Hippocampal formation (tissue), 2 donors: Measurements from ENCODE around the gene SV2B.

Source experiments
- DNase-seq, 2 donors: peaks; one replicate each; lab custom pipeline; 2025; lab: John Stamatoyannopoulos, UW

The SV2B gene

DNA sequence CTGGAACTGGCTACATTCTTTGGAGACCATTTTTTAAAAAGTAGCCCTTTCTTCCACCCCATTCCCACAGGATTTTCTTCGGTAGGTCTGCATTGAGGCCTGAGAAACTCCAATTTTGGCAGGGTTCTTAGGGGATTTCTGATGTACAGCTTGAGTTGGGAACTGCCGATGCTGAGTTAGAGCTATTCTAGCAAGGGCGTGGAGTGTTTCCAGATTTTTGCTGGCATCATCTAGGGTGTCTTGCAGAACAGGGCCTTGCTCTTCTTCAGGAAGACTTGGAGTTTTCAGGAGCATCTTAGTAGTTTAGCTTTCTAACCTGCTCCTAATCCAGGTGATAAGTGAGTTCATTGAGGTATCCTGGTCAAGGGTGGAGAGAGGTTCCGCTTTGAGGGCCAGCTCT lies 41.0 kb downstream of the SV2B start:
- DNase-seq: no peak

DNA sequence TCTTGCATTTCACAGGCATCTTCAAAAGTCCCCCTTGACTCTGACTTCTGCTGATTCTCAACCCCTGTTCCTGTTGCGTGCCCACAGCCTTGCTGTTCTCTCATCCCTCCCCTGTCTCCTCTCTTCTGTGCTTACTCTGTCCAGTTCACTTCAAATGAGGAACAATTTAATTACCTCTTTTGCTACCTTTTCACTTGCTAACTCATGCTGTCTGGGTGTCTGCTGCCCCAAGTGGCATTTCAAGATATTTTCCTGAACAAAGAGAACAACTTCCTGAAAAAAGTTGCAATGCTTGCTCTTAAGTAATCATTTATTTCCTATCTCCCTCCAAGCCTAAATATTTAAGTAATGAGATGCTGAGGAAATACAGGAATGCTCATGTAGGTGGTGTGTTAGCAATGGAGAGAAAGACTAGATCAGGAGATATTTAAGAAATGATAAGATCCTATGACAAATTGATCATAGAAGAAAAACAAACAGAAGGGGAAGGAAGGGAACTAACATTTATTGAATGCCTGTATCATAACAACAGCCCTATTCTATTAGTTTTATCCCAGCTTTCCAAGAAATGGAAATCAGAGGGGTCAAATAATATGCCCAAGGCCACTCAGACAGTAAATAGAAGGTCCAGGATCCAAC lies 42.2 kb downstream of the SV2B start:
- no peak for DNase-seq

DNA sequence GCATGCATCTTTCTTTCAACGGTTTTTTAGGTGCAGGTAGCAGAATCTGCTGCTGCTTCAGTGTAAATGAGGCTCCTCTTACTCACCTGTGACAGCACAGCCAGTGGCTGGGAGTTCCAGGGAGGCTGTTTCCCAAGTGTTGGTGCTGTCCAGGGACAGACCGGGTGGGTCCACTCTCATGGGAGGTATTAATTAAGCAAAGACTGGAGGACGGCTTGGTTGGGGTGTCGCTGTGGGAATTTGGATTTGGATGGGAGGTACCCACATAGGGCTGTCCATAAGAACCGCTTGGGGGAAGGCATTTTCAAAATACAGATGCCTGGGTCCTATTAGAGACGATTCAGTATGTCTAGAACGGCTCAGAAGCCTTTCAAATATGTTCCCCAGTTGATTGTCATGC lies 42.9 kb downstream of the SV2B start:
- DNase-seq: no peak

DNA sequence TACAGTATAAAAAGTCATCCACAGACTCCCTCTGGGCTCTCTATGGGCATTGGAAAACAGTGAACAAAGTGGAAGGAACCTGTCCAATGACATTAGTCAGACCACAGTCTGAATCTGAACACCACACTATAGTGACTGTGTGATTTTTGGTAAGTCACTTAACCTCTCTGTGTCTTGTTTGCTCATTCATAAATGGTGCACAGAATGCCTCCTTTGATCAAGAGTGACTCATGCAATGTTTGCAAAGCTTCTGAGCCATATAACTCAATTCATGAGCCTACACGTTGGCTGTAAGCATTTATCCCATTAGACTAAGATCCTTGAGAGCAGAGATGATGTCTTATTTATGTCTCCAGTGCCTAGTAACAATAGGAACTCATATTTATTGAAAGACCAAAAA lies 46.7 kb downstream of the SV2B start:
- no peak for DNase-seq

DNA sequence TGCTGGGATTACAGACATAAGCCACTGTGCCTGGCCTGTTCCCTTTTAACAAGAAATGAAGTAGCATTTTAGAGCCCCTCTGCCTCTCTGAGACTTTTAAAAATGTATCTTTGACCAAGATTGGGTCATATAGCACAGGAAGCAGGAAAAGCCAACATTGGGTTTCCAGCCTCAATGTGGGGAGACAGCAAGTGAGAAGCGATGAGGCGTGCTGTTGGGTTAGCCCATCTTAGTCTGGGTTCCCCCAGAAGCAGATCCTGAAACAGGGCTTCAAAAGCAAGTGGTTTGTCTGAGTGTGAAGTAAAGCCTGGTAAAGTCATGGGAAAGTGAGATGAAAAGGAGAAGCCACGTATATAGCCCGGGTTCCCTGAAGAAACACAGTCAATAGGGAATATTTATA lies 48.2 kb downstream of the SV2B start:
- no peak for DNase-seq

DNA sequence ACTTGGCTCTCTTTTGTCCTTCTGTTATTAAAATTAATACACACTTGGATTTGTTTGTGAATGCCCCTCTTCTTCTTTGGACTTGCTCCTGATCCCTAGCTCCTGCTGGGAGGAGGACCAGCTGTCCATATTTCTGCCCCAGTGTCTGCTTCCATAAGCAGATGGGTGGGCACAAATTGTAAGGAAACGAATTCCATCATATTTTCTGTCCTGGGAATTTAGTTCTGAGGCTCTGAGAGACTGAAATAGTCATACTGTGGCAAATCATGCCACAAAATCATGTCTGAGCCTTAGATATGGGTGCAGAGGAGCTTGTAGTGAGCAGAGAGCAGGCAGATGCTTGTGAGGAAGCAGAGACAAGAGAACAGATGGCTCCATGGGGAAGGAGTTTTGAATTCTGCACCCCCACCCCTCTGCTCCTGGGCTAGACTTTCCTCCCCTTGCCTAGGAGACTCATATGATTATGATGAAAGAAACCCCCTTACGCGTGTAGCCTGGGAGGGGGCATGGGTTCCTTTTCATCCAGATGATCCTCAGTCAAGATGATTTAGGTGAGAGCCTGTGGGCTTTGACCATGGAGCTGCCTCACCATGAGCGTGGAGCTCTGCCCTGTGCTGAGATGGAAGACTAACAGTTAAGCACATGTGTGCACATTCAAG lies 50.6 kb downstream of the SV2B start:
- no peak for DNase-seq

DNA sequence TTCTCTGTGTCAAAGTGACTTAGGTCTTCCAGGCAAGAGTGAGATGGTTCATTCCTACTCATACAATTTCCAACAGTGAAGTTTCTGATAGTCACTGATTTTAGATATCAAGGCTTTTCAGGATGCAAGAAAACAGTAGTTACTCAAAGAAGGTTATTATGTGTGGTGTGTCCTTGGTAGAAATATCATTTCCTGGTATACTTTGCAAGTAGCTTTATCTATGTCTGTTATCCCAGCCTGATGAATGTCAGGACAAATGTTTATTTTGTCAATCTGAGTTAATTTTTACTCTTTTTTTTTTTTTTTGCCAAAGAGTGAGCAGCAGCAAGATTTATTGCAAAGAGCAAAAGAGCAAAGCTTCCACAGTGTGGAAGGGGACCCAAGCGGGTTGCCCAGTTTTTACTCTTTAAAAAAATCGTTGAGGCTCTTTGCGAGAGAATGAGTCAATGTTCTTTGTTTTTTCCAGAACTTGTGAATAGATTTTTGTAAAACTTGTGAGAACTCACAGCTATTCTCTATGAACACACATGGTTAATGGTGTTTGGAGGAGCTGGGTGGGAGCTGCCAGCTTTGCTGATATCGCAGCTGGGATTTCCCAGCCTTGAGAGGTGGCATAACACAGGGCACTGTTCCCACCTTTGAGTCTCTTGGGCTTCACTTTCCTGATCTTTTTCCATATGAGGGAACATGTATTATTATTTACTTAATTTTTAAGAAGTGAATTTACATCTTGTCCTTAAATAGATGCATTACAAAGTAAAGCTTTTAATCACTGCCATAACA lies 51.9 kb downstream of the SV2B start:
- no peak for DNase-seq

DNA sequence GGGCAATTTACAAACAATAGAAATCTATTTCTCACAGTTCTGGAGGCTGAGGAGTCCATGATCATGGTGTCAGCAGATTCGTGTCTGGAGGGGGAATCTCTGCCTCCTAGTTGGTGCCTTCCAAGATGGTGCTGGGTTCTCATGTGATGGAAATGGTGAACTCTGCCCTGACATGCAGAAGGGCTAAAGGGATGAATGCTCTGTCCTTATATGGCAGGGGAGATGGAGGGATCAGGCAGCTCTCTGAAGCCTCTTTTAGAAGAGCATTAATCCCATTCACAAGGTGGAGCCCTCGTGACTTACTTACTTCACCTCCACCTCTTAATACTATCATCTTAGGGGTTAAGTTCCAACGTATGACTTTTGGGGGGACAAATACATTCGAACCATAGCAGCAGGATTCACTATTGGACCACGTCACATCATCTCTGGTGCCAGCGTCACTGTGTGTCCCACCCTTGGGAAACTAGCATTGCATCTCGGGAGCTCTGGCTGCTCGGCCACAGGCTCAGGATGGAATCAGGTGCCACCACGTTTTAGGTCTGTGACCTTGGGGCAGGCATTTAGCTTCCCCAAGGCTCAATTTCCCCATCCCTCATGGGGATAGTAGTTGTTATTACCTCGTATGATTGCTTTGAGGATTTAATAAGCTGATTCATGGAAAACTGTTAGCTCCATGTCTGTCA lies 53.0 kb downstream of the SV2B start:
- DNase-seq: no peak

DNA sequence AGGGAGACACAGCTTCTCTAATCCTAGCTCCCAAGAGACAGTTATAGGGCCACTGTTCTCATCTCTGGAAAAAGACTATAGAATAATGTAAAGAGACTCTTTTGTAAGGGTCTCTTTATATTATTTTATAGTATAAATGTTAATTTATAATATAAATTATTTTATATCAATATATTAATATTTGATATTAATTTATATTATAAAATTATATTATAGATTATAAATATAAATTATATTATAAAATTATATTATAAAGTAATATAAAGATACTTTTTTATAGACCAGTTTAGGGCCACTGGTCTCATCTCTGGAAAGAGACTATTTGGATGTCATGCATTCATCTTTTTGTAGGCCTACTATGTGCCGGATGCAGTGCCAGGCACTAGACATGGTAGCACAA lies 53.9 kb downstream of the SV2B start:
- no peak for DNase-seq

DNA sequence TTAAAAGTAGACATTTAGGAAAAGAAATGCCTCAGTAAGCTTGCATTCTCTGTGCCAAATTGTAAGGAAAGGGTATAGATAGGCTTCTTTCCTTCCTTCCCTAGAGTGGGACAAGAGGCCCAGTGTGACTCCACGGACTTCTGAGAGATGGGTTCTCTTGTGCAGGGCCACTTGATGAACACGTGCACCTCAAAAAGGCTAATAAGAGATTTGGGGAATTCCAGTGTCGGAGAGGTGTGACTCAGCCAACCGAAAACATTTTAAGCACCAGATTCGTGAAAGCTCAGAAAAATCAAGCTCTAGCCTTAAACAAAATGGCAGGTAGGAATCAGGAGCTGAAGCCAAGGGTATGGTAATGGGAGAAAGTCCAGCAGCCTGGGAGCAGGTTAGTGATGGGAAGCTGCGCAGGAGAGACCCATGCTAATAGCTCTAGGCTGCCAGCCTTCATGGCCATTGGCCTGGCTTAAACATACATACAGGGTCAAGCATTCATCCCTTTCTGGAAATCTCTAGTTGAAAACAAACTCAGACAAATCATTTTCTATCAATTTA lies 56.2 kb downstream of the SV2B start:
- DNase-seq: no peak

DNA sequence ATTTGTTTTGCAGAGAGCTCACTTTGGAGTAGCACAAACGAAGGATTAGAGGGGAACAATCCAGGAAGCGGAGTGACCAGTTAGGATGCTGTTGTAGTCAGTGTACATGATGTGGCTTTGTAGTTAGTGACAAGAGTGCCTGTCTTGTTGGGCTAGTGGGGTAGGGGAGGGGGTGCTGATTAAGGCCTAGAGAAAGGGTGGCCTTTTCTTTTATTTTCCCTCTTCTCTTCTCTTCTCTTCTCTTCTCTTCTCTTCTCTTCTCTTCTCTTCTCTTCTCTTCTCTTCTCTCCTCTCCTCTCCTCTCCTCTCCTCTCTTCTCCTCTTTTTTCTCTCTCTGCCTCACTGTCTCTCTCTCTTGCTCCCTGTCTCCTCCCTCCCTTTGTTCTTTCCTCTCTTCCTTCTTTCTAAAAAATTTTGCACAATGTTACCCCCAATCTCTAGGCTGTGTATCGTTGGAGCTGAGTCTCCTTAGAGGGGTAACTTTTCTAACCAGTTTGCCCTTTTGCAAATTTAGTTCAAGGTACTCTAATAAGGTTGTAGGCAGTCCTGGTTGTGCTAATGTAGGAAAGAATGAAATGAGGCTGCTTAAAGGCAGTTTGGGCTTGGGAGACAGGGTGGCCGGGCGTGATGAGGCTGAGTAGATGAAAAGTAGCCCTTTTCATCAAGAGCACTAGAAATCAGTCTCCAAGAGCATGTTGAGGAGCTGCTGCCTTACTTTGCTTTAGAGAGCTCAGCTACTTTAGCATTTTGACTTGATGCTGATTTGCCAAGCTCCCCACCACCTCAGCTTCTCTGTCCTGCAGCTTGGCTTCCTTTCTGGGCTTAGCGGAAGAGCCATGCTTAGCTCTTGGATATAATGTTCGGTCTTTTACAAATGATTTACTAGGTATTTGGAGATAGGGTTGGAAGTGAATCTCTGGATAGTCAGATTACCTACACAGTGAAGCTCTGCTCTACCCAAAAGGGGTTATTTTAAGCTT lies 58.6 kb downstream of the SV2B start:
- no peak for DNase-seq

DNA sequence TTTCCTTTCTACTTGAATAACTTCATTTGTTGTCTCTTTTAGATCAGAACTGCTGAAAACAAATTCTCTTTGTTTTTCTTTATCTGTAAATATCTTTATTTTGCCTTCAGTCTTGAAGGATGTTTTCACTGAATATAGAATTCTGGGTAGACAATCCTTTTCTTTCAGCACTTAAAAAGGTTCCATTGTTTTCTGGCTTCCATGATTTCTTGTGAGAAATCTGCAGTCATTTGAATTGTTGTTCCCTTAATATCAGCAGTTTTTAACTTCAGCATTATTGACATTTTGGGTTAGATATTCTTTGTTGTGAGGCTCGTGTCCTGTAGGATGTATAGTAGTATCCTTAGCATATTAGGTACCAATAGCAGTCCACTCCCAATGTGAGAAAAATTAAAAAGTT lies 65.8 kb downstream of the SV2B start:
- DNase-seq: no peak

DNA sequence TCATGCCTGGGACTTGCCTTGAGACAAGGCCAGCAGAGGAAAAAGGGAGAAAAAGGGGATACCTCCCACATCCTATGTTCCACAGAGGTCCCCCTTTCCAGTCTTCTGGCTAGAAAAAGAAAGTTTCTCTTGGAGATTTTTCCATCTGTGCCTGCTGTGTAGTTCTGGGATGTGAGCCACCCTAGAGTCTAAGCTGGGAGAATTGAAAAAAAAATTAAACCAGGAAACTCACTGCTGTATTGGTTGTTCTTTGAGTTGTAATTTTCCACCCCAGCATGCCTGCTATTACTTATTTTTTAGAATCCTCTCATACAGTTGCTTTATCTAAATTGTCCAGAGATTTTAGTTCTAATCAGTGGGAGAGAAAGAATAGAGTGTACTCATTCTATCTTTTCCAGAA lies 68.4 kb downstream of the SV2B start:
- DNase-seq: no peak

DNA sequence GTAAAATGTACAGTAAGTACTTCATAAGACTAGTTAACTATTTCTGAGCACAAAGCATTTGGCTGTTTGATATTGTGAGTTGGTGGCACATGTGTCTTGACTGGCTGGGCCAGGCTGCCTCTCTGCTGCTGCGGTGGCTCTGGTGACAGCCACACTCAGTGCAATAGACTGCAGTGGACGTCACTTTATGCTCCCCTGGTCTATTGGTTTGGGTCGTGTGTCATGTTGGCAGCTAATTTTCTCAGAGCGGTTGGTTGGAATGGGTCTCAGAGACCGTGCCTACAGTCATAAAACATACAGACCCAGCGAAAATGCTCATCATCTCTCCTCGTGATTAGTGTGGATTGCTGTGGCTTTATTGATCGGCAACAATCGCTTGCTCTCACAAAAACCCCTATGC lies 71.3 kb downstream of the SV2B start:
- no peak for DNase-seq

DNA sequence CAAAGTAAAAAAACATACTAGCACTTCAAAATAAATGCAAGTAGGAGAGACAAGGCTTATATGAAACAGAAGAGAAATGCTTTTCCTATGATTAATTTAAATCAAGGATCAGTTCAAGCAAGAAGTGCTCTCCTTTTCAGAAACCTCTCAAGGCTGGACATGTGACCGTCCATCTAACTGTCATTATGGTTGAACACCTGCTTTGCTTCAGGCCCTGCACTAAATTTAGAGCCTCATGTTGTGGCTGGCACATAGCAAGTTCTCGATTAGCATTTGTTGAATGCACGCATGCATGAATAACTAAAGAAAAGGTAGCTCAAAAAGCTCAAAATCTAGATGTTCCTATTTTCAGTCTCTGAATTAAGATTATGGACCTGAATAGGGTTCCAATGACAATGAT lies 82.0 kb downstream of the SV2B start:
- no peak for DNase-seq

DNA sequence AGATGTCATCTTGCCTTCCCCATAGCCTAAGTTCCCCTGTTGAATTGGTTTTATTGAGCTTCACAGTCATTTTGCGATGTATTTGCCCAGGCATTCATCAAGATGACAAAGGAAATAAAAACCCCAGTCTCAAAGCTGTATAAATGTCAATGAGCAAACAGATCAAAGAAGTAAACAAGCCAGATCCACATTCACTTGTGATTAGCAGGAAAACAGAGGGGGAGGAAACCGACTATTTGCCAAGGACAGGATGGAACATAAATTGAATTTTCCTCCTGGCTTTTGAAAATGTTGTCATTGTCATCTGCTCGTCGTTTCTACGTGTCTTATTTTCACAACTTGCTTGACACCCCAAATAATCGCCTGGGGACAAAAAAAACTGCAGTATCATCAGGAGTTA lies 83.5 kb downstream of the SV2B start:
- DNase-seq: no peak

DNA sequence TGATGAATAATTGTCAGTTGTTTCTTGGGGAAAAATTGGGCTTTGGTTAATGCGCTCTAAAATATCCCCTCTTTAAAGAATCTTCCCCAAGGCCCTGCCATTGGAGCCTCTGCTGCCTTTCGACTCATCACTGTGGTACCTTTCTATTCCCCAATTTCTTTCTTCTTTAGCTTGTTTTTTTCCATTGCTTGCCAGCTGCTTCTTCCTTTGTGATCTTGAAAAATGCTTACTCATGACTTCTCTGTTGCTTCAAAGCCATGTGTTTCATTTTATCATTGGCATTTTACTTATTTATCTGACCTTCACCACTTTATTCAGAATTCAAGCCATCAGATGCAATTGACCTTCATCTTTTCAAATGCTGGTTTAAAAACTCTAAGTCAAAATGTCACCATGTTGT lies 84.4 kb downstream of the SV2B start:
- DNase-seq: no peak

DNA sequence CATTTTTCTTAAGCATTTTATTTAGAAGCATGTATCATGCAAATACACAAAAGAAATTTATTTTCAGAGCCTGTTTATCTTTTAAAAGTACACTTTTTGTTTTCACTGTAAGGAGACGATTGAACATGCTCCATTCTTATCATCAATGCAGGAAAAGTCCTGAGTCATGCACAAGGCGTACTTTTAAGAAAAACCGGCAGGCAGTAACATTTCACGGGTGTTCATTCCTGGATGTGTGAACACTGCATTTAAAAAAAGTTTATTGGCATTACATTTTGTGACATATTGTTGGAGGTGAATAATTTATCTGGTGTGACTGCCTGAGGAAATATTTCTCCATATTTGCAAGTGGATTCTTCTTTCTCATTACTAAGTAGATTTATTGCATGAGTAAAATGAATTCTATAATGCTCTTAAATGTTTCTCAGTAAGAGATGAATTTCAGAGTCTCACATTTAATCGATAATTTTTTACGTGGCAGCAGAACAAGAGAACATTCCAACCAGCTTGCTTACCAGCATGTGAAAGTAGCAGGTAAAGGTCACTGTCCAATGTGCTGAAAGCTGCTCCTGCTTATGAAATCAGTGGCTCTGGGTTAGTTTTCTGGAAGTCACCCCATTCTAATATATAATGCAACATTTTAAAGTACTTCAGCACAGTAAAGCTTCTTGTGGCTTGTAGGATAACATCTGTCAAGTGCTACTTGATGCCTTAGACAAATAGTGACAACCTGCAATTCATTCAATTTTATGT lies 87.0 kb downstream of the SV2B start:
- DNase-seq: no peak

DNA sequence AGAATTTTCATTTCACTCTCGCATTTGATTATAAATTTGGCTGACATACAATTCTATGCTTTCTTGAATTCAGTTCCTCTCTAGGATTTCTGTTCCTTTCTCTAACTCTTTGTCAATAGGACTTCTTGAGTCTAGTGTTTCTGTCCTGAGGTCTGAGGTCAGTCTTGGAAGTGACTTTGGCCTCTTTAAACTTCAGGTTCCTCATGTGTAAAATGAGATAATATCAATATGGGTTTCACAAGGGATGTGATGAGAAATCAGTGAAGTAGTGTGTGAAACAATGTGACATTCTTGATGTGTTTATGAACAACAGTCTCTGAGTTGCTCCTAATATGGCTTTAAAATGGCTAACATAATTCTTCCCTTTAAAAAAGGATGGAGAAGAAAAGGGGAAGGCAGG lies 92.2 kb downstream of the SV2B start:
- DNase-seq: no peak

DNA sequence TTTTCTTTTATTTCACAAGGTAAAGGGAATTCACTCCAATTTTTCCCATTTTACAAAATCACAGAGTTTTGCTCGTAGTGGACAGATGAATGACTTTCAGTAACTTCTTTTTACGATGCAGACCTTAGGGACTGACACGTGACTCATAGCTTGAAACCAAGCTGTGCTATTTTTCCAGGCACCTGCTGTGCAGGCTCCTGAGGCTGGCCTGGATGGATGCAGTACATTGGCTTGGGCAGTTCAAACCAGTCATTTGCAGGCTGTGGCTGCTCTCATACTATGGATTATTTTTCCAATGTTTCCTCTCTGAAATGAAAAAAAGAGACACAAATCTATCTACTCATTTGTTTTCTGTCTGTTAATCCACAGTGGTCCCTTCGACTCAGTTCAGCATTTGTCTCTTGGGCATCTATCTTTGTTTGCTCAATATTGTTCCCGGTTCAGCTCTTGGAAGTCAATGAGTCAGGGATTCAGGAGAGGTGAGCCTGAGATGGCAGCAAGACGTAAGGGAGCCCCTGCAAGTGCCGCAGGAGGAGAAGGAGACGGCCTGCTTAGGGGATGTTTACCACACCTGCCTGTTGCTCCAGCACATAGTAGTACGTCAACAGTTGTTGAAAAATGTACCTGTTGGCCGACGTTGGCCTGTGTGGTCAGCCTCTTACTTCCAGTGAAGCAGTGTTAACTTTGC lies 92.8 kb downstream of the SV2B start:
- no peak for DNase-seq
